GM10266 (cell line): ENCODE measurements around the gene DAZAP1.

ENCODE experiments used
- DNase-seq: peaks from one replicate; pipeline ENCODE4 v3.0.0; 2012; ENCODE audit errors: extremely low spot score
- CTCF ChIP-seq: IDR thresholded peaks from 2 replicates; pipeline ENCODE4 v1.5.1; 2012; ENCODE audit warnings: mild to moderate bottlenecking, low read depth; ENCODE audit not compliant: control insufficient read depth, insufficient read depth; ENCODE audit errors: missing control alignments

The DAZAP1 gene

GRCh38 chr19:1431759-1432506 is 24.5 kb downstream of the DAZAP1 start:
- TF ChIP-seq CTCF: no peak
- no peak for DNase-seq

- DNase-seq: no peak
- TF ChIP-seq CTCF: no peak
Measured at GRCh38 chr19:1432507-1432887, 25.1 kb downstream of the DAZAP1 start.

GRCh38 chr19:1433119-1434039 is 26.0 kb downstream of the DAZAP1 start:
- no peak for TF ChIP-seq CTCF
- DNase-seq: no peak

GRCh38 chr19:1434040-1434366 is 26.6 kb downstream of the DAZAP1 start:
- TF ChIP-seq CTCF: no peak
- DNase-seq: no peak

- TF ChIP-seq CTCF: no peak
- no peak for DNase-seq
Measured at GRCh38 chr19:1434577-1435060, 27.2 kb downstream of the DAZAP1 start.

- no peak for TF ChIP-seq CTCF
- DNase-seq: no peak
Measured at GRCh38 chr19:1435378-1435989, 28.1 kb downstream of the DAZAP1 start.
